ENCODE results near the gene NEUROD2.

GRCh38 chr17:39626171-39627046 is 18.7 kb upstream of the NEUROD2 start, which contains the start of gene PPP1R1B:
- TF ChIP-seq CTCF (conservative IDR thresholded peaks at IDR 0.05; ENCODE audit: low read depth in 2 of 2) (no peak), POLR2AphosphoS5 (IDR thresholded peaks at IDR 0.05; ENCODE audit: low read depth) (no peak), CREB1 (CRISPR knock-in tag; IDR thresholded peaks at IDR 0.05; ENCODE audit: low read depth) (no peak), EZH2 (IDR thresholded peaks at IDR 0.05; ENCODE audit: low read depth, unreplicated experiment) (no peak), NANOG (IDR thresholded peaks at IDR 0.05; ENCODE audit: borderline replicate concordance) (no peak)
- TF ChIP-seq, protein P1, sequence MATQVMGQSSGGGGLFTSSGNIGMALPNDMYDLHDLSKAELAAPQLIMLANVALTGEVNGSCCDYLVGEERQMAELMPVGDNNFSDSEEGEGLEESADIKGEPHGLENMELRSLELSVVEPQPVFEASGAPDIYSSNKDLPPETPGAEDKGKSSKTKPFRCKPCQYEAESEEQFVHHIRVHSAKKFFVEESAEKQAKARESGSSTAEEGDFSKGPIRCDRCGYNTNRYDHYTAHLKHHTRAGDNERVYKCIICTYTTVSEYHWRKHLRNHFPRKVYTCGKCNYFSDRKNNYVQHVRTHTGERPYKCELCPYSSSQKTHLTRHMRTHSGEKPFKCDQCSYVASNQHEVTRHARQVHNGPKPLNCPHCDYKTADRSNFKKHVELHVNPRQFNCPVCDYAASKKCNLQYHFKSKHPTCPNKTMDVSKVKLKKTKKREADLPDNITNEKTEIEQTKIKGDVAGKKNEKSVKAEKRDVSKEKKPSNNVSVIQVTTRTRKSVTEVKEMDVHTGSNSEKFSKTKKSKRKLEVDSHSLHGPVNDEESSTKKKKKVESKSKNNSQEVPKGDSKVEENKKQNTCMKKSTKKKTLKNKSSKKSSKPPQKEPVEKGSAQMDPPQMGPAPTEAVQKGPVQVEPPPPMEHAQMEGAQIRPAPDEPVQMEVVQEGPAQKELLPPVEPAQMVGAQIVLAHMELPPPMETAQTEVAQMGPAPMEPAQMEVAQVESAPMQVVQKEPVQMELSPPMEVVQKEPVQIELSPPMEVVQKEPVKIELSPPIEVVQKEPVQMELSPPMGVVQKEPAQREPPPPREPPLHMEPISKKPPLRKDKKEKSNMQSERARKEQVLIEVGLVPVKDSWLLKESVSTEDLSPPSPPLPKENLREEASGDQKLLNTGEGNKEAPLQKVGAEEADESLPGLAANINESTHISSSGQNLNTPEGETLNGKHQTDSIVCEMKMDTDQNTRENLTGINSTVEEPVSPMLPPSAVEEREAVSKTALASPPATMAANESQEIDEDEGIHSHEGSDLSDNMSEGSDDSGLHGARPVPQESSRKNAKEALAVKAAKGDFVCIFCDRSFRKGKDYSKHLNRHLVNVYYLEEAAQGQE (IDR thresholded peaks at IDR 0.05; ENCODE audit: unreplicated experiment) = no peak
